H4 (cell line): ENCODE data around the gene CEBPZOS. TPM values are rescaled to one million over a fixed set of nuclear protein-coding genes. Genes with fewer than 3 reads are reported as not detected.
"Not testable (repeated sequence)": the region's sequence is repeated elsewhere in the genome, so short reads cannot be mapped to it uniquely, and the experiment has no call there.

Source experiments
- DNase-seq: peaks from one replicate; pipeline ENCODE4 v3.0.0-alpha.2; 2015; ENCODE audit warnings: low spot score
- total RNA-seq: library from RNA; depleted of rRNA; stranded (reverse); fragments of >200 nt; shearing (Covaris generic); gene quantifications from 2 replicates; pipeline ENCODE4 v1.2.3, GENCODE V29; 2014

CEBPZOS gene
- total RNA-seq, 1 experiment from 2014 or later, result 8.8 TPM

DNA sequence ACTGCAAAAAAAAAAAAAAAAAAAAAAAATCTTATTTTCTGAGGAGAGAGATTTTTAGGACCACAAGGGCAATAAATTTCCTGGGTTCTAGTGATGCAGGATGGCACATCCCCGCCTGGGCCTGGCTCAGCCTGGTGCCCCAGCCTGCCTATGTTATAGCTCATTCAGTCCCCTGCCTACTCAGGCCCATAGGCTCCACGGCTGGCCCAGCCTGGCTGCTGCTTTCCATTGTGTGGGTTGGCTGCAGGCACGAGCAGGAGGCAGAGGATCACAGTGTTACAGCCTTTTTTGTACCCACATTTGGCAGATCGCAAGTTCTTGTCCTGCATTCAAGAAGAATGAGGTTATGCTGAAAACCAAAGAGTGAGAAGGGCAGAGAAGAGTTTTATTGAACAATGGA is 5.0 kb upstream of the CEBPZOS start:
- no peak for DNase-seq

DNA sequence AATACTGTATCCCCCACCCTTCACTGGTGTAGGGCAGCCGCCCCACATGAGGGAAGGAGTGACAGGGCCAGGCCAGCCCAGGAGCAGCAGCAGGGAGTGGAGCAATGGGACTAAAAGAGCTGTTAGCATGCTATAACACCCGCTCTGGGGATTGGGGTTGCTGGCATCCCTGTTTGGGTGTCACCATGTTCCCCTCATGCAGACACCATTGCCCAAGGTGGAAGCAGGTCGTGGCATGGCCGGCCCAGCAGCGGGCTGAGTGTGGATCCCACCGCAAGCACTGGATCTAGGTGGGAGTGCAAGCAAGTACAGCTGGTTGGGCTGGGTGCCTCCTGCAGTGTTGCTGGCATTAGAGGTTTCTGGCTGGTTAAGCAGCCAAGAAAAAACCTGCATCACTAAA is 4.5 kb upstream of the CEBPZOS start:
- DNase-seq, result no peak

DNA sequence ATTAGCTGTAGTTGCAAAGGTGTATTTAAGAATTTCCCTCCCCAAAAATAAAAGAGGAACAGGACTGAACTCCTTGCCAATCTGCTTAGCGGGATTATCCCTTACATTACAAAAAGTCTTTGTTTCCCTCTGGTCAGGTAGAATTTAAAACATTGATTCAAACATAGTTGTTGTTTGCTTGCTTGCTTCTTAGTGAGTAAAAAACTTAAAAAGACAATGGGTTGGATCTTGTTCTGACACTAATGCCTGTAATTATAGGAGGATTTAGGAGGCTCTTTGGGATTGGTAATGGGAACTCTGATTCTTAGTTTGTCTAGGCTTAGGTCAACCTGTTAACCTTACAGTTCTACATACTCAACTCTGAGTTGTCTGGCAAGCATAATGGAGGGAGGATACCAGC is 3.7 kb upstream of the CEBPZOS start:
- DNase-seq, result no peak

DNA sequence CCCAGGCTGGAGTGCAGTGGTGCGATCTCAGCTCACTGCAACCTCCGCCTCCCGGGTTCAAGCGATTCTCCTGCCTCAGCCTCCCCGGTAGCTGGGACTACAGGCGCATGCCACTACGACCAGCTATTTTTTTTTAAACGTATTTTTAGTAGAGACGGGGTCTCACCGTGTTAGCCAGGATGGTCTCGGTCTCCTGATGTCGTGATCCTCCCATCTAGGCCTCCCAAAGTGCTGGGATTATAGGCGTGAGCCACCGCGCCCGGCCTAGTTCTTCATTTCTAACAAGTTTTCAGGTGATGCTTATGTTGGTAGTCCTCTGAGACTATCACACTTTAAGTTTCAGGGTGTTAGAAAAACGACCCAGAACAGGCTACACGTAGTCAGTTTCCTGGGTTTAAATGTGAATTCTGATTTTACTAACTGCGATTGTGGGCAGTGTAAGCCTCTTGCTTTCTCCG is 405 bp upstream of the CEBPZOS start:
- DNase-seq, result not testable (repeated sequence)

- no peak for DNase-seq
Measured at GRCh38 chr2:37198681-37199065, 2.4 kb downstream of the CEBPZOS start.

- no peak for DNase-seq
Measured at GRCh38 chr2:37201208-37201607, 4.9 kb downstream of the CEBPZOS start.

- DNase-seq, result no peak
Measured at GRCh38 chr2:37201766-37202165, 5.5 kb downstream of the CEBPZOS start.

- no peak for DNase-seq
Measured at GRCh38 chr2:37203708-37204107, 7.4 kb downstream of the CEBPZOS start.

DNA sequence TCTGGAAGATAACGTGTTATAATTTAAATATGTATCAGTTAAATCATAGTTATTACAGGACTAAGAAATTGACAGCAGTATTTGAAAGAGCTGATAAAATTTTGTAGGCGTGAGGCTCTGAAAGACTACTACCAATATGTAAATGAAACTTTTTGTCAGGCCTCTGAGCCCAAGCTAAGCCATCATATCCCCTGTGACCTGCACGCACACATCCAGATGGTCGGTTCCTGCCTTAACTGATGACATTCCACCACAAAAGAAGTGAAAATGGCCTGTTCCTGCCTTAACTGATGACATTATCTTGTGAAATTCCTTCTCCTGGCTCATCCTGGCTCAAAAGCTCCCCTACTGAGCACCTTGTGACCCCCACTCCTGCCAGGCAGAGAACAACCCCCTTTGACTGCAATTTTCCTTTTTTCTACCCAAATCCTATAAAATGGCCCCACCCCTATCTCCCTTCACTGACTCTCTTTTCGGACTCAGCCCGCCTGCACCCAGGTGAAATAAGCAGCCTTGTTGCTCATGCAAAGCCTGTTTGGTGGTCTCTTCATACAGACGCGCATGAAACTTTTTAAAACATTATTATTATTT is 8.9 kb downstream of the CEBPZOS start:
- not testable (repeated sequence) for DNase-seq

DNA sequence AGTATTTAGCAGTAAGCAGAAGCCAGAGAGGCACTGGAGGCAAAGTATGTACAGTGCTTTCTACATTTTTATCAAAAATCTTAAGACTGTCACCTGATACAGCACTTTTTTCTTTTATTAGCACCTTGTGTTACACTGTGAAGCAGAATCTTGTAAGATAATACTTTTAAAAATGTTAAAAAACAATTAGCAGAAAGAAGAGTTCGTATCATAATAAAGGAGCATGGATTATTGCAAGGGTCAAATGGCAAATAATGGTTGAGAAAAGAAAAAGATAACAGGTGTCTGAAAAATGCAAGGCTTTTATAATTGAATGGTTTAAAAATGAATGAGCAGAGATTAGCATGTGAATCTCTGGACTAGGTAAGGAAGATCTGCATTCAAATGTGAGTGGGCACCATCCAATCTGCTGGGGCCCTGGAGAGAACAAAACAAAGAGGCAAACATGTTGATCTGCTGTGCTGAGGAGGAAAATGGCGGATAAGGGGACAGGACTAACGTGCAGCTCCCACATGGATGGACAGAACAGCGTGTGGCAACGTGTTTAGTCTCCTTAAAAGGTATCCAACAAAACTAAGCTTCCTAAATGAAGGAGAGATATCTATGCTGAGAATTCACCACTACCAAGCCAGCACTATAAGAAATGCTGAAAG is 9.5 kb downstream of the CEBPZOS start:
- DNase-seq, result no peak

GRCh38 chr2:37206760-37207159 is 10.5 kb downstream of the CEBPZOS start:
- DNase-seq, result not testable (repeated sequence)

DNA sequence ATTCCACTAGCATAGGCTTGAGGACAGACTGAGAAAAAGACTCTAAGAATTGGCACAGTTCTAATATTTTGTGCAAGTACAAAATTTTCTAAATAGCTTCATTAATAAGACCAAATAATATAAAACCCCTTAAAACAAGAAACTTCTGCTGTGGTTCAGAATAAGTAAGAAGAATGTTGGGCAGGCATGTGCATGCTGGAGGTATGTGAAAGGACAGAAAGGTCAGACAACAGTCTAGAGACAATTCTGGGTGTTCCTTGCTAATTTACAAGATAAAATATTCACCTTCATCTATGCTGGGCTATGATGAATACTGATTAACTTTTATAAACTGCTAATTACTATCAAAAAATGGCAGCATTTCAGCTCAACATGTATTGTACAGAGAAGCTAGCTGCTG is 14.9 kb downstream of the CEBPZOS start:
- no peak for DNase-seq

DNA sequence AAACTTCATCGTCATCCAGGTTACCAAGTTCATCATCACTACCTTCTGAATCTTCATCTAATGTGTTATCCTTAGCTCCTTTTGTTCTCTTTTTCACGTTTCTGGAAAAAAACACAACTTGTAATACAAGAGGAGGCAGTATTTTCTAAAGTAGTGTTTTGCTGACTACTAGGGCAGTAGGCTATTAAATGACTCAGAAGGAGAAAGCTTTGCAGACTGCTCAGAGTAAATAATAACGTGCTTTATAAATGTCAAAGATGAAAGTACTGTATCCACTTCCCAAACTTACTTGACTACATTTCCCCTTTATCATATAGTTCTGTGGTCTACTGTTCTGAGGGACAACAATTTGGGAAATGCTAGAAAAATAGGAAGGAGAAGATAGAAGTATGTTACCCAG is 15.6 kb downstream of the CEBPZOS start:
- no peak for DNase-seq

- no peak for DNase-seq
Measured at GRCh38 chr2:37215250-37215649, 19.0 kb downstream of the CEBPZOS start.

GRCh38 chr2:37219046-37219445 is 22.8 kb downstream of the CEBPZOS start:
- no peak for DNase-seq

DNA sequence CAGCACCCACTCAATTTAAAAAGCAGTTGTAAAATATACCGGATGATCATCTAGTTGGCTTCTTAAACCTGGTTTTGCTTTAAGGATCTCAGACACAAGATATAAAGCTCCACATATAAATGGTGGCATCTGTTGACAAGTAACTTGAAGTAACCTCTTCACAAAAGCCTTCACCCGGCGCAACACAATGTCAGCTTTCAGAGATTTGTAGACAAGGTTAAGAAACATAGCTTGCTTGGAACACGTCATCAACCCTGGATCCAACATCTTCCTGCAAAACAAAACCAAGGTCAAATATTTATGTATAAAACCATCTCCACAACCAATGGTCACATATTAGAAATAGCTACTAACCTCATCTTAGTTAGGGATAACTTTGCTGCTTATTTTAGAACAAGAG is 26.8 kb downstream of the CEBPZOS start:
- DNase-seq, result no peak

DNA sequence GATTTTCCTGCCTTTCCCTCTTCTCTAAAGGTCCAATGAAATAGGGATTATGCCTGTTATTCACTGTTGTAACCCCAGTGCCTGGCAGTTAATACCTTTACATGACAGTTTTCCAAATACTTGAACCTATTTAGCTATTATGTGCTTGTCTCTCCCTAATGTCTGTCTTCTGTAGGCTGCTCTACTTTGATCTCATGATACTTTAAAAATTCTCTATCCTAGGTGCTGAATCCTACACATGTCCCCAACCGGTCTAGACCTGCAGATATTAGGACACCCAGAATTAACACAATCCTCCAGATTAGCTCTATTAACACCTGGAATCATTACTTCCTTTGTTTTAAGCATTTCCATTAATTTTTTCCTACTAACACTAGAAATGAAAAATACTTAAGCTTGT is 27.8 kb downstream of the CEBPZOS start:
- no peak for DNase-seq

DNA sequence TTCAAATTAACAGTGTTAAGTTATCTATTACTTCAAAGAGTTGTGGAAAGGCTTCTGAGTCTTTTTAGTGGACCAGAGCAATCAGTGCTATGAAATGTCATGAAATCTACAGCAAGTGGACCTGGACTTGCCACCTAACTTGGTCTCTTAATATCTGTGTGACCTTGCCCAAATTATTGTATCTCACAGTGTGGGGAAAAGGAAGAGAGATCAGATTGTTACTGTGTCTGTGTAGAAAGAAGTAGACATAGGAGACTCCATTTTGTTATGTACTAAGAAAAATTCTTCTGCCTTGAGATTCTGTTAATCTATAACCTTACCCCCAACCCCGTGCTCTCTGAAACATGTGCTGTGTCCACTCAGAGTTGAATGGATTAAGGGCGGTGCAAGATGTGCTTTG is 28.8 kb downstream of the CEBPZOS start:
- DNase-seq, result not testable (repeated sequence)

DNA sequence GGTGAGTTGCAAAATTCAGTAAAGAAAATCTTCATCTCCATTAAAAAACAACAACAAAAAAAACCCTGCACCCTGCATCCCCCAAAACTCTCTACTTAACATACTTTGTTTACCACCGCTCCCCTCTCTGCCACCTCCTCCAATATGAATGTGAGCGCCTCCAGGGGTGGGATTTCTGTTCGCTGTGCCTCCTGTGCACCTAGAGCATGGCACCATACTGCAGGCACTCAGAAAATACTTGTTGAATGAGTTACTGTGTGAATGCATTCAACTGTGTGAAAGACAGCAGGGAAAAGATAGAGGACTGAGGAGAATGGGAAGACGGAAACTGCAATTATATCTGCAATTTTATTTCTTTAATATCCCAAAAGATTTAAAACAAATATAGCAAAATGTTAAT is 30.6 kb downstream of the CEBPZOS start:
- DNase-seq, result no peak

DNA sequence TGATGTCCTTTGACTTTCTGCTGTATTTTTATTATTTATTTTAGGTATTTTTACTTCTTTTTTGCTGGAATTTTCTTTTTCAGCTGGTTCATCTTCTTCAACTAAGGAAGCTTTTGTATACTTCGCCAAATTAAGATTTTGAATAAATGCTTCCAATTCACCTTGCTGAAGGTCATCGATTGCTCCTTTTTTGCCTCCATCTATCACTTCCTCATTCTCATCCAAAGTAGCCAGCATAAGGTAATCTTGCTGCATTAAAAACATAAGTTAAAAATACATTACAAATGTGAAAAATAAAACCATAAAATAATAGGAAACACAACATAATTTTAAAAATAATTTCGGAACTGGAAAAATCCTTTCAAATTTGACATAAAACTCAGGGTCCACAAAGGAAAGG is 32.5 kb downstream of the CEBPZOS start:
- no peak for DNase-seq

DNA sequence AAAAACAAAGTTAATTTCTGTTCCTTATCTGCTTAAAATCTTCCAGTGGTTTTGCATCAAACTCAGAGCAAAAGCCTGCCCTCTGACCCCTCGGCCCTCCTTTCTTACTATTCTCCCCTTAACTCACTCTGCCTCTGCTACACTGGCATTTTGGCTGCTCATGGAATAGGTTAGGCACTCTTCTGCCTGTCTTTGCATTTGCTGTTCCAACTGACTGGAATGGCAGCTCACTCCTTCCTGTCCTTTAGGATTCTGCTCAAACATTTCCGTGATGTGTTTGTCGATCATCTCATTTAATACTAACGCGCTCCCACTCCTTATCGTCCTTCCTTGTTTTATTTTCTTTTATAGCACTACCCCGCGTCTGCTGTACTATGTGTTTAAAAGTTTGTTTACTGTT is 34.3 kb downstream of the CEBPZOS start:
- DNase-seq, result no peak

DNA sequence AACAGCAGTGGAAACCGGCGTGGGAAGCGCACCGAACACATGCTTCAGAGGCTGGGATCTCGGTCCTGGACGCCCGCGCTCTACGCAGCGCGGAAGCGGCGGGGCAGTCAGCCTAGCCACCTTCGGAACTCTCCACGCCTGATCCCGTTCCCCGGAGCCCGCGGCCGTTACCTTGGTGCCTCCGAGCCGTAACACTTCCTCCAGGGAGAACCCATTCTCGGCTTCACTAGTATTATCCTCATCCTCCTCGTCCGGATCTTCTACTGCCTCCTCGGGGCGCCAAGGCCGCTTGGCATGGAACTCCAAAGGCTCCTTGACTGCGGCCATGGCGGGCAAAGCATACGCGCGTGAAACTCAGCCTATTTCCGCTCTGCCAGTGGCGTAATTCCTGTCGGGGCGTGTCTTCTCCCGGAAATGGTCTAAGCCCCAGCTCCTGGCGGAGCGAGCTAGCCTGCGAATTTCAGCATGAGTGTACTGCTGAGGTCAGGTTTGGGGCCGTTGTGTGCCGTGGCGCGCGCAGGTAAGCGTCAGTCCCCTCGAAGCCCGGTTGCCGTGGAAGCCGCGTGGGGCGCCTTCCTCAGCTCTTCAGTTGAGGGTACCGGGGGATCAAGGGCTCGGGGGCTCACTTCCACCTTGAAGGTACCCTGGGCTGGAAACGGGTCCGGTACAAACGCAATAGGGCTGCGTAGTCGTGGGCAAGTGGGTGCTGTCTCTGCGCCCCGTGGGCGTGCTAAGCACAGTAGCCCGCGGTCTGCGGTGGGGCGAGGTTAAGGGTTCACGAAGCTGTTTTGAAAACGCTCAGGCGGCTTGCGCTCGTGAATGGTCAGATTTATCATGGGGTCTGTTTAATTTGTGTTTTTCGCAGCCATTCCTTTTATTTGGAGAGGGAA is 35.2 kb downstream of the CEBPZOS start, which contains the start of the genes CEBPZ and NDUFAF7:
Gene CEBPZ (minus strand): TSS at position 356 of the 890 bp plus-strand sequence. CDS start 29 bp downstream, at position 327.
Gene NDUFAF7 (plus strand): TSS at position 418 of the 890 bp plus-strand sequence. CDS start 48 bp downstream, at position 466.
- peak; percentile 62 for DNase-seq
